Amniotic stem cell (primary cell): ENCODE results near the gene PSD4.

Experiments
- DNase-seq: peaks from one replicate; lab custom pipeline; 2025; lab: John Stamatoyannopoulos, UW

PSD4 gene

GRCh38 chr2:113142290-113142689, 31.5 kb upstream of the PSD4 start:
- DNase-seq, result no peak

GRCh38 chr2:113144259-113144658, 29.5 kb upstream of the PSD4 start:
- DNase-seq, result no peak

GRCh38 chr2:113148606-113149552, 24.9 kb upstream of the PSD4 start:
- no peak for DNase-seq

- DNase-seq, result no peak
Measured at GRCh38 chr2:113149553-113150257, 24.1 kb upstream of the PSD4 start.

DNA sequence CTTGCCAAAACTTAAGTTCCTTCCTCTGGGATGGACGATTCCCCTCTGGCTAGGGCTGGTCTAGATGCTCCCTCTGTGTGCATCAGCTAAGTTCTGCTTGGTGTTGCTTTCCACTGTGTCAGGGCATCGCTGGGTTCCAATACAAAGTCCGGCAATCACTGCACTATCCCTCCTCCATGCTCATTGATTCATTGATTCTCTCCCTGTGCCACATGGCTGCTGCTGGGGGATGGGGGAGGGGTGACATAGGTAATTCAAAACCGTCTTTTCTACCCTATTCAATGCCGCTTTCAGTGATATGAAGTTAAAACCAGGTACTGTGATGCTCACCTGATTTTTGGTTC, 23.5 kb upstream of the PSD4 start:
- no peak for DNase-seq

- no peak for DNase-seq
Measured at GRCh38 chr2:113155331-113155730, 18.4 kb upstream of the PSD4 start.

DNA sequence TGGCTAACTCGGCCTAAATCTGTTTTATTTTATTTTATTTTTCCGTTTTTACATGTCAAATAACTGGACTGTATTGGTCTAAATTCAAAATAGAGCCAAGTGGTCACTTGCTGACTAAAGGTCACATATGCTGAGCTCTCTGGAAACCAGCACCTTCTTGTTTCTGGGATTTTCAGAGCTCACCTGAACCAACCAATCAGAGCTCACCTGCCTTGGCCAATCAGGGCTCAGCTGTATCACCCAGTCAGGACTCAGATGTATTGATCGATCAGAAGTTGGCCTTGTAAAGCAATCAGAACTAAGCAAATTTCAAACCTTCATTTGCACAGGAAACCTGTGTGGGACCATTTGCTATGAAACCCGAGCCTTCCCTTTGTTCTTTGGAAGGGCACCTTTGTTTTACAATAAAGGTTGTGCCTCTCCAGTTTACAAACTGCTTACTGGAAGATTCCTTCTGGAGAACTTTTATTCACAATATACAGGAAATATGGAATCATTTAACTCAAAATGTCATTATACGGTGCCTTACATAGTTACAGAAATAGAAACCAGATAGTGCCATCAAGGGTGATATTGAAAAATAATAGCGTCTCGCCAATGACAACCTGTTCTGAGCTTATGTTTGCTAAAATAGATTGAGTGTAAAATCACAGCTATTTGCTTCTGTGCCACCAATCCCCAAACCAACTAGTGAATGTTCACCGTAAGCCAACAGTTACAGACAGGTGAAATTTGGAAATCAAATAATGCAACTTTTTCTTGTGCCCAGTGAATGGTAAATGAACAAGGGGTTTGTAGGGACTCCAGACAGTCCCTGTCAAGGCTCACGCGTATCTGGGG, 17.3 kb upstream of the PSD4 start:
- DNase-seq, result no peak

DNA sequence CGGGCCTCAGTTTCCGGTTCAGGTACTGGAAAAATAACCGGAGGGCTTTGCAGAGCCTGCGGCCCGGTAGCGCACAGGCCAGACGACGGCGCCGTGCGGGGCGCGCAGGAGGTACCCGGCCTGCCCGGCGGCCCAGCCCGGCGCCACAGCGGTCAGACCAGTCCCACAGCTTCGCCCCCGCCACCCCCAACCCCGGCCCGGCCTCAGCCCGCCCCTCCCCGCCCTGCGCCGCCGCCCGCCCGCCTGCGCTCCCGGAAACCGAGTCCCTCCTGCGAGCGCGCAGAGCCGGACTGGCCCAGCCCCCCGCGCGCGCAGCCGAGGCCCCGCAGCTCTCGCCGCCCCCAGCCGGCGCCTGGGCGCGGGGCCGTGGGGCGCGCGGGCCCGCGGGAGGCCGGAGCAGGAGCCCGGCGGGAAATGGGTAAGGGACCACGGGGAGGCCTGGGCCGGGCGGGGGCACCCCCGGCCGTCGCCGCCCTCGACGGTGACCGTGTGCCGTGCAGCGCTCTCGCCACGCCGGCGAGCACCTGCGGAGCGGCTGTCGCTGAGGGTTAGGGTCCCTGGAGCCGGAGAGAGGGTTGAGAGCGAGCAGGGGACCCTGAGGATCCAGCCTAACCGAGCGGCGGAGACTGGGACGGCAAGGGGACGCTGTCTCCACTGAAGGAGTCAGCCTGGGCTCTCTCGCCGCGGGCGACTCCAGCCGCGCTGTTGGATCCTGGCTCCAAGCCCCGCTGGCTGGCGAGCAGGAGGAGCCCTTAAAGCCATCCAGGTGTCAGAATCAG, 16.5 kb upstream of the PSD4 start:
- no peak for DNase-seq

DNA sequence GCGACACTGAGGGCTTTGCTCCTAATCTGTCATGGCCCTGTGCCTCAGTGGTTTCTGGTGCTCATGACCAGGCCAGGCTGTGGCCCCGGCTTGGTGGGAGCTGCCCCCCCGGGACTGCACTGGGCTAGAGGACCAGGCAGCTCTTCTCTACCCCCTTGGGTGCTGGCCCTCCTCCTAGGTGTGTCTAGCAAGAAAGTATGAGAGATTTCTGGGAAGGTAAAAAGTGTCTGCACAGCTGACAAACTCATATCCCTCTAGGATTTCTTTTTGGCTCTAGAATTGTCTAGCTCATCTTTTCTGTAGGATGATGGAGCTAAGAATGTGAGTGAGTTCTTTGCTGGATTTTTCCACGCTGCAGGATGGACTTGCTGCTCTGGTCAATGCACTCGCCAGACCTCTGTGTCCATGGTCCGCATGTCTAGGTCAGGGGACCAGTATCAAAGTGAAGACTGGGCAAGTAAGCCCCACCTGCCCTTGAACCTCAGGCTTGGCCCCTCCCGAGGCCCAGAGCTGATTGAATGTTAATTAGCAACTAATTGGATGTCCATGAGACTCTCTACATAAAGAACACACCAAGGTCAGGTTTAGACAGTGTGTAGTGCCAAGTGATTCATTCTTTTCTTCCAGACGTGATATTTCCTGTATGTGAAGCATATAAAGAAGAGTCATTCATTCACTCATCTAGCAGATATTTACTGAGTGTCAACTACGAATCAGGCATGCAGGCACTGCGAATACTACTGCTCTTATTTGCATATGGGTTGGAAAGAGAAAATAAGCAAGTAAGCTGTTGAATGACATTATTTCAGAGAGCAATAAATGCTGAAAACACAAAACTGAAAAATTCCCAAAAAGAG, 15.6 kb upstream of the PSD4 start:
- DNase-seq, result no peak

- no peak for DNase-seq
Measured at GRCh38 chr2:113158884-113159553, 14.8 kb upstream of the PSD4 start.

- no peak for DNase-seq
Measured at GRCh38 chr2:113160248-113160647, 13.5 kb upstream of the PSD4 start.

DNA sequence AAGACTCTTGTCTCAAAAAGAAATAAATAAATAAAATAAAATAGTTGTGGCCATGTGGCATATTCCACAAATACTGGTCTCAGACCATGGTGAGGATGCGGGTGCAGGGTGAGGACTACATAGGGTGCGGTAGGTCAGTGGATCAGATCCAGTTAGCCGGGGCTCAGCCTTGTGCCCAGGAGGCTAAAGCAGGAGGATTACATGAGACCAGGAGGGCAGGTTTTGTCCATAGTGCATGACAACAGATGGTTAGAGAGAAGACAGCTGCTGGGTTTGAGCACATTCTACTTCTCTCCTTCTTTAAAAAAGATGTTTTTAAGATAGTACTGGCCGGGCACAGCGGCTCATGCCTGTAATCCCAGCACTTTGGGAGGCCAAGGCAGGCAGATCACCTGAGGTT, 12.8 kb upstream of the PSD4 start:
- DNase-seq, result no peak

DNA sequence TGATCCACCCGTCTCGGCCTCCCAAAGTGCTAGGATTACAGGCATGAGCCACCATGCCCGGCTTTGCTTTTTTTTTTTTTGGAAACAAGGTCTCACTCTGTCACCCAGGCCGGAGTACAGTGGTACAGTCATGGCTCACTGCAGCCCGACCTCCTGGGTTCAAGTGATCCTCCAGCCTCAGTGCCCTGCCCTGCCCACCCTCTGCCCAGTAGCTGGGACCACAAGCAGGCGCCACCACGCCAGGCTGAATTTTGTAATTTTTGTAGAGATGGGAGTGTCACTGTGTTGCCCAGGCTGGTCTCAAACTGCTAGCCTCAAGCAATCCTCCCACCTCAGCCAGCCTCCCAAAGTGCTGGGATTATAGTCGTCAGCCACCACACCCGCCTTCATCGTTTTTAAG, 11.6 kb upstream of the PSD4 start:
- DNase-seq, result no peak

GRCh38 chr2:113162869-113163268, 10.9 kb upstream of the PSD4 start:
- no peak for DNase-seq

DNA sequence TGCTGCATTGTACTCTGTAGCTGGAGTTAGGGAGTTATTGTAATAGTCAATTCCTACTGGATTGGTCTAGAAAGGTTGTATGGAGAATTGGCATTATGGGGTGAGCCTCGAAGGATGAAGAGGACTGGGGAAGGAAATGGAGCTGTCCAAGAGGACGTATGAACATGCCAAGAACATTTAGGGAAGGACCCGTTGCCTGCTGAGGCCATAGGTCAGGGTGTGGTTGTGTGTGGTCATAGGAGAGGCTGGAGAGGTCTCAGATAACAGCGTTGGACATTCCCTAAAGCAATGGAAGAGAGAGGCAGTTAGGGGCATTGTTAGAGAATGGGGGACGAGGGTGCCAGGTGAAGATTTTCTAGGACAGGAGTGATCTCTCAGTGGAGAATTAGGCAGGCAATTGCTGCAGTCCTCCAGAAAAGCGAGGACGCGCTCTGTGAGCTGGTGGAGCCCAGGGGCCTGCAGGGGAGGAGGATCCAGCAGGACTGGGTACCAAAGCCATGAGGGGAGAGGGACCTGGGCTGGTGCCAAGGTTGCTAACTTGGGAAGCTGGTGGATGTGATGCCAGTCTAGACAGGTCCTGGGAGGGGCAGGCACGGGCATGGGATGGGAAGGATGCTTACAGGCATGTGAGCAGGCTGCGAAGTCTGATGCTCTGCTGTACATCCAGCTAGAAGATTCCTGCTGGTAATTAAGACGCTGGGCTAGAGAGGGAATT, 9.4 kb upstream of the PSD4 start:
- no peak for DNase-seq

- DNase-seq, result no peak
Measured at GRCh38 chr2:113164930-113165585, 8.7 kb upstream of the PSD4 start.

- no peak for DNase-seq
Measured at GRCh38 chr2:113166187-113166645, 7.6 kb upstream of the PSD4 start.

DNA sequence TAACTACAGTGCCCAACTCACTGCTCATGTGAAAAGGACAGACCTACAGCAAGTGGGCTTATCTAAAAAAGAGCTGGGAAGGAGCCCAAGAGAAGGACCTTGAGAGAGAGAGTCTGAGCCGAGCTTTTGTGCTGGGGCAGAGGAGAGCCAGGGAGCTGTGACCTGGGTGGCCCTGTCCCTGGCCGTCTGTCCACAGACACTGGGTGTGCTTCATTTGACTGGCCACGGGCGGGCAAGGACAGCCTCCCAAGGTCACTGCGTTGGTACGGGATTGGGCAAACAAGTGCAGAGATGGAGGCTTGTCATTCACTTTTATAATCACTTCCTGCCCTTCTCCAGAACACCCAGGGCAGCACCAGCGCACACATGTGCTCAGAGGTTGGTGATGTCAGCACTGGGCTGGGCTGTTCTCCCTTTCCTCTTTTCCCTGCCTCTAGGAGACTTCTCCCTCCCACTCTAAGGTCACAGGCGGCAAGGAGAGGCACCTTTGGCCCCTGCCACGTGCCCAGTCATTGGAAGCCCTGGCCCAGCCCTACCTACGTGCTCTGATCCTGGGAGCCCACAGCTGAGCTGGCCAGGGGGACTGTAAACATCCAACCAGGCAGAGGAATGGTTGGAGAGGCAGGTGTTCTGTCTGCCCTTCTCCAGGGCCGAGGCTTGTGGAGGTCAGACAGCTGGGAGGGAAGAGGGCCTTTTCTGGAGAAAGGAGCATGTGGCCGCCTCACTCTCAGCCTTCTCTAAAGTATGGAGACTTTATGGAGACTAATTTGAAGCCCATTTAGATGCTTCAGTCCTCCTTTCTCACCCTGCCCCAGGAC, 6.4 kb upstream of the PSD4 start:
- DNase-seq, result no peak
